GM23338 (cell line): ENCODE measurements around the gene SULT2B1. TPM values are rescaled to one million over a fixed set of nuclear protein-coding genes. Genes with fewer than 3 reads are reported as not detected.

ENCODE experiments used
- ATAC-seq: fragments of 200-7000 bp; cut with Tn5 transposase; 3 replicates; pipeline ENCODE4 v1.9.1; 2020
- DNase-seq: peaks from one replicate; pipeline ENCODE4 v3.0.0-alpha.2; 2015; ENCODE audit warnings: low spot score
- H2AFZ ChIP-seq: fragments of 200-600 bp; sonication (generic); 2 replicates; pipeline ENCODE4 v1.8.0; 2016; ENCODE audit warnings: antibody characterized with exemption, mild to moderate bottlenecking, moderate library complexity
- H3F3A ChIP-seq: fragments of 200-600 bp; sonication (generic); replicated peaks from 2 replicates; pipeline ENCODE4 v1.8.0; 2017; ENCODE audit warnings: antibody characterized with exemption, mixed run types, low read depth
- H3K27ac ChIP-seq: fragments of 200-600 bp; sonication (generic); 2 replicates; pipeline ENCODE4 v1.6.1; 2016; ENCODE audit warnings: low read depth
- H3K27me3 ChIP-seq: fragments of 200-600 bp; sonication (generic); 2 replicates; pipeline ENCODE4 v1.8.0; 2016; ENCODE audit warnings: mild to moderate bottlenecking, mixed run types, moderate library complexity; ENCODE audit not compliant: insufficient read depth
- H3K36me3 ChIP-seq: fragments of 200-600 bp; sonication (generic); 2 replicates; pipeline ENCODE4 v1.8.0; 2016; ENCODE audit warnings: mild to moderate bottlenecking; ENCODE audit not compliant: insufficient read depth
- H3K4me1 ChIP-seq: fragments of 200-600 bp; sonication (generic); 2 replicates; pipeline ENCODE4 v1.8.0; 2016; ENCODE audit warnings: mild to moderate bottlenecking, moderate library complexity; ENCODE audit not compliant: insufficient read depth
- H3K4me2 ChIP-seq: fragments of 200-600 bp; sonication (generic); 2 replicates; pipeline ENCODE4 v1.7.1; 2017; ENCODE audit warnings: mixed run types
- H3K4me3 ChIP-seq: fragments of 200-600 bp; sonication (generic); 2 replicates; pipeline ENCODE4 v1.6.1; 2016; ENCODE audit warnings: mixed run types
- H3K79me2 ChIP-seq: fragments of 200-600 bp; sonication (generic); replicated peaks from 2 replicates; pipeline ENCODE4 v1.8.0; 2017; ENCODE audit warnings: mild to moderate bottlenecking; ENCODE audit not compliant: insufficient read depth
- H3K9me2 ChIP-seq: fragments of 200-600 bp; sonication (generic); 2 replicates; pipeline ENCODE4 v1.8.0; 2017; ENCODE audit not compliant: insufficient read depth
- H4K20me1 ChIP-seq: fragments of 200-600 bp; sonication (generic); replicated peaks from 2 replicates; pipeline ENCODE4 v1.8.0; 2017; ENCODE audit warnings: mild to moderate bottlenecking; ENCODE audit not compliant: insufficient read depth
- H3K27ac Mint-ChIP-seq: 2 replicates; pipeline ENCODE4 v1.8.0; 2020; ENCODE audit warnings: inconsistent platforms, mild to moderate bottlenecking, moderate library complexity, mixed read lengths
- H3K27me3 Mint-ChIP-seq: 3 replicates; pipeline ENCODE4 v1.8.0; 2022; ENCODE audit warnings: low read depth, mild to moderate bottlenecking, moderate library complexity, mixed read lengths, inconsistent platforms; ENCODE audit not compliant: insufficient read depth, poor library complexity
- H3K36me3 Mint-ChIP-seq: 3 replicates; pipeline ENCODE4 v1.8.0; 2021; ENCODE audit warnings: low read depth, mild to moderate bottlenecking, inconsistent platforms, moderate library complexity, mixed read lengths
- H3K4me1 Mint-ChIP-seq: 3 replicates; pipeline ENCODE4 v1.8.0; 2020; ENCODE audit warnings: mild to moderate bottlenecking, inconsistent platforms, mixed read lengths
- H3K4me3 Mint-ChIP-seq: 3 replicates; pipeline ENCODE4 v1.8.0; 2021; ENCODE audit warnings: moderate library complexity, mild to moderate bottlenecking, inconsistent platforms, mixed read lengths
- H3K9me3 Mint-ChIP-seq: 3 replicates; pipeline ENCODE4 v1.8.0; 2020; ENCODE audit warnings: moderate library complexity, mild to moderate bottlenecking, inconsistent platforms, mixed read lengths
- CREB1 ChIP-seq: fragments of 250-450 bp; sonication (Bioruptor Pico); IDR thresholded peaks from 2 replicates; pipeline ENCODE4 v1.5.0; 2020; ENCODE audit warnings: low read depth, mild to moderate bottlenecking, moderate library complexity
- ETS1 ChIP-seq: IDR thresholded peaks from 2 replicates; pipeline ENCODE4 v1.6.1; 2016; ENCODE audit warnings: antibody characterized with exemption
- EZH2phosphoT487 ChIP-seq: fragments of 200-600 bp; sonication (generic); IDR thresholded peaks from one replicate; pipeline ENCODE4 v1.8.1; 2018; ENCODE audit warnings: antibody characterized with exemption; ENCODE audit not compliant: unreplicated experiment
- JUNB ChIP-seq: IDR thresholded peaks from one replicate; pipeline ENCODE4 v1.6.1; 2016; ENCODE audit warnings: antibody characterized with exemption; ENCODE audit not compliant: unreplicated experiment
- NANOG ChIP-seq: IDR thresholded peaks from 2 replicates; pipeline ENCODE4 v1.6.1; 2016; ENCODE audit warnings: antibody characterized with exemption, borderline replicate concordance
- ZNF114 ChIP-seq: fragments of 250-450 bp; sonication (Bioruptor Pico); IDR thresholded peaks from 2 replicates; pipeline ENCODE4 v1.5.0; 2020; ENCODE audit warnings: mild to moderate bottlenecking, moderate library complexity
- ZNF462 ChIP-seq: fragments of 250-450 bp; sonication (Bioruptor Pico); IDR thresholded peaks from 2 replicates; pipeline ENCODE4 v1.5.0; 2020; ENCODE audit warnings: mild to moderate bottlenecking, moderate library complexity
- polyA plus RNA-seq: library from polyadenylated mRNA; unstranded; fragments of >200 nt; fragmentation: Nextera tagmentation; extraction: Ambion mirVana; gene quantifications from 2 replicates; pipeline ENCODE4 v1.2.1, GENCODE V29; 2016
- total RNA-seq: library from RNA; depleted of rRNA; stranded (reverse); fragments of >200 nt; shearing (Covaris generic); gene quantifications from 2 replicates; pipeline ENCODE4 v1.2.3, GENCODE V29; 2014

The SULT2B1 gene
- total and polyA plus RNA-seq, 2 experiments from 2014 or later = 1.3 to 2.5 TPM

GRCh38 chr19:48508729-48509411 lies 43.1 kb upstream of the SULT2B1 start (continued):
- no peak for TF ChIP-seq ZNF462
- no peak for TF ChIP-seq EZH2phosphoT487
- no peak for TF ChIP-seq CREB1 (CRISPR knock-in tag)
- no peak for TF ChIP-seq NANOG
- TF ChIP-seq JUNB = no peak

GRCh38 chr19:48509467-48510194 lies 42.3 kb upstream of the SULT2B1 start:
- peaks cover 22% of the 10 kb centered on the region for H3K27me3 Mint-ChIP-seq
- no peaks in the 10 kb centered on the region for H3K9me2 ChIP-seq
- H3K36me3 Mint-ChIP-seq = peaks cover 5% of the 10 kb centered on the region; the same call in 2 of the 3 replicates
- peak overlapping the region; percentile 99 for H3K4me2 ChIP-seq
- H3F3A ChIP-seq = peaks cover 9% of the 10 kb centered on the region; the same call in 1 of the 2 replicates
- H3K4me3 ChIP-seq = peak overlapping the region; percentile 86
- H4K20me1 ChIP-seq = no peaks in the 10 kb centered on the region
- ATAC-seq (peak; percentile 14), DNase-seq (peak; percentile 78)
- H3K27ac ChIP-seq = no peak overlapping the region
- no peaks in the 10 kb centered on the region for H3K79me2 ChIP-seq
- H3K4me1 ChIP-seq = no peaks in the 10 kb centered on the region
- H3K27me3 ChIP-seq = peaks cover 11% of the 10 kb centered on the region
- peak overlapping the region; percentile 83 for H3K4me3 Mint-ChIP-seq
- no peaks in the 10 kb centered on the region for H3K36me3 ChIP-seq
- H3K4me1 Mint-ChIP-seq = peaks cover 17% of the 10 kb centered on the region
- TF ChIP-seq ETS1 (no peak), ZNF114 (CRISPR knock-in tag) (no peak)
- H3K27ac Mint-ChIP-seq = no peak overlapping the region
- H2AFZ ChIP-seq = peak overlapping the region; percentile 72; the same call in 1 of the 2 replicates
- no peaks in the 10 kb centered on the region for H3K9me3 Mint-ChIP-seq
